ENCODE data around the gene HERC4.

GRCh38 chr10:68088740-68089139, 13.7 kb upstream of the HERC4 start:
- TF ChIP-seq CTCF (IDR thresholded peaks at IDR 0.05; ENCODE audit: extremely low read depth in 1 of 2, insufficient read depth in 1 of 2, low read depth in 1 of 2, low read length in 2 of 2) (no peak), POLR2AphosphoS5 (IDR thresholded peaks at IDR 0.05; ENCODE audit: insufficient read depth, low read depth, low read length) (no peak), POLR2A (IDR thresholded peaks at IDR 0.05; ENCODE audit: low read depth, low read length) (no peak)

Data from endothelial cell of umbilical vein (primary cell).